HG03457 (cell line): Measurements from ENCODE around the gene METTL14.

Experiments used
- ATAC-seq: cut with Tn5 transposase; IDR thresholded peaks from one replicate; pipeline ENCODE4 v1.9.1; 2021; ENCODE audit warnings: moderate number of reproducible peaks; ENCODE audit not compliant: unreplicated experiment

Gene METTL14

GRCh38 chr4:118756958-118757357 lies 71.8 kb downstream of the METTL14 start:
- no peak for ATAC-seq

- ATAC-seq = no peak
Measured at GRCh38 chr4:118757761-118758251, 72.6 kb downstream of the METTL14 start.

GRCh38 chr4:118758293-118758692 lies 73.1 kb downstream of the METTL14 start:
- ATAC-seq = no peak

- ATAC-seq = no peak
Measured at GRCh38 chr4:118759481-118759880, 74.3 kb downstream of the METTL14 start.

- ATAC-seq = peak; percentile 34
Measured at GRCh38 chr4:118760092-118760491, 74.9 kb downstream of the METTL14 start.

- ATAC-seq = peak; percentile 94
Measured at GRCh38 chr4:118760493-118760892, 75.3 kb downstream of the METTL14 start.

- ATAC-seq = no peak
Measured at GRCh38 chr4:118761397-118762016, 76.3 kb downstream of the METTL14 start.

- no peak for ATAC-seq
Measured at GRCh38 chr4:118762155-118762554, 77.0 kb downstream of the METTL14 start.

- ATAC-seq = no peak
Measured at GRCh38 chr4:118762730-118763477, 77.7 kb downstream of the METTL14 start.
